Activated naive CD4-positive, alpha-beta T cell treated with anti-CD3 and anti-CD28 coated beads, Interleukin-2, amount 50 U/mL, for 24 hours (primary cell): ENCODE data around the gene CBY3.
A peak's percentile ranks its signal among the peaks of the same experiment; 100 is the strongest.
"Not testable (repeated sequence)": the region's sequence is repeated elsewhere in the genome, so short reads cannot be mapped to it uniquely, and the experiment has no call there.

Source experiments
- H3K27ac Mint-ChIP-seq: one replicate; pipeline ENCODE4 v1.8.0; 2021; ENCODE audit warnings: mild to moderate bottlenecking, mixed read lengths
- H3K27me3 Mint-ChIP-seq: one replicate; pipeline ENCODE4 v1.8.0; 2021; ENCODE audit warnings: mixed read lengths
- H3K36me3 Mint-ChIP-seq: one replicate; pipeline ENCODE4 v1.8.0; 2021; ENCODE audit warnings: mixed read lengths
- H3K4me1 Mint-ChIP-seq: one replicate; pipeline ENCODE4 v1.8.0; 2021; ENCODE audit warnings: mixed read lengths
- H3K4me3 Mint-ChIP-seq: one replicate; pipeline ENCODE4 v1.8.0; 2021; ENCODE audit warnings: mild to moderate bottlenecking, mixed read lengths
- H3K9me3 Mint-ChIP-seq: one replicate; pipeline ENCODE4 v1.8.0; 2021; ENCODE audit warnings: mixed read lengths

Gene CBY3

DNA sequence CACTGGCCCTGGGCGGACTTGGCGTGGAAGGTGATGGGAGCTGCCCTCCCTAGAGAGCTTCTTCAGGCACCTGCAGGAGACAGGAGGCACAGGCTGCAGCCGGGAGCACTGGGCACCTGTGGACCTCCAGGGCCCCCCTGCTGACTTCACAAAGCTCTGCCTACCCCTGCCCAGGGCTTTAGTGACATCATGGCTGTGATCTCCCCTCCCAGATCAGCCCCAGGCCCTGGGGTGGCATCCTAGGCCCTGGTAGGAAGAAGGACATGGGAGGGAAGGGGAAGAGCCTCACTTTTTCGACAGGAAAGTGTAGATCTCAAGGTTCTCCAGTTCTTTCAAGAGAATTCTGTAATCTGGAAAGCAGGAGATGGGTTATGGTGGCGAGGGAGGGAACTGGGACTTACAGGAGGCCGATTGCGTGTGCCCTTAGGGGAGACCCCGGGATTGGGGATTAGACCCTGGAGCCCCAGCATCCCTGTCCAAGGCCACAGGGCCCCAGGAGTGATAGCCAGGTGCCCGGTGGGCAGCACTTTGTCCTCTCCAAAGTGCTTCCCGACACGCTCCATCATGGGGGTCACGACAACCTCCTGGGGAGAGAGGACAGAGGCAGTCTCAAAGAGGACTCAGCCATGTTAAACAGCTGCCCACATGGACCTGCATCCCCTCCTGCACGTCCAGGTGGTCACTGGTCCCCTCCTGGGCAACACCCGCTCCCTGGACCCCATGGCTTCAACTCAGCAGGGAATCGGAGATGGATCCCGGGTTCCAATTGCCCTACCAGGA, 37.5 kb downstream of the CBY3 start:
- H3K4me1 Mint-ChIP-seq, H3K27me3 Mint-ChIP-seq, H3K9me3 Mint-ChIP-seq, H3K27ac Mint-ChIP-seq, H3K36me3 Mint-ChIP-seq, H3K4me3 Mint-ChIP-seq: not testable (repeated sequence)

DNA sequence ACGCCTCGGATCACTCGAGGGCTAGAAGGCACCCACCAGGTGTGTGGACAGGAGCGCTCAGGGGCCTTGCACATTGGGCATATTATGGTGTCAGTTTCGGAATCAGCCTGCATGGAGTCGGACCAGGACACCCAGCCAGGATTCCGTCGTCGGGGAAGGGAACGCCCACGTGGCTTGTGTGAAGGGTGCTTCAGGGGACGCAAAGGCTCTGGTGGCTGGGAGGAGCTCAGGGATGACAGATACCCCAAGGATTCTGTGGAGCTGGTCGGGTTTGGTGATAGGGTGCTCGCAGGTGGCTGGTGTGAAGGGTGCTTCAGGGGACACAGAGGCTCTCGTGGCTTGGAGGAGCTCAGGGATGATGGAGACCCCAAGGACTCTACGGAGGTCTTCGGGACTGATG, 38.2 kb downstream of the CBY3 start:
- not testable (repeated sequence) for H3K4me1 Mint-ChIP-seq, H3K4me3 Mint-ChIP-seq, H3K27ac Mint-ChIP-seq, H3K27me3 Mint-ChIP-seq, H3K9me3 Mint-ChIP-seq, H3K36me3 Mint-ChIP-seq

- H3K36me3 Mint-ChIP-seq, H3K9me3 Mint-ChIP-seq, H3K27ac Mint-ChIP-seq, H3K4me1 Mint-ChIP-seq, H3K27me3 Mint-ChIP-seq, H3K4me3 Mint-ChIP-seq: not testable (repeated sequence)
These were observed 39.1 kb downstream of the CBY3 start for GRCh38 chr5:179641745-179642144.

DNA sequence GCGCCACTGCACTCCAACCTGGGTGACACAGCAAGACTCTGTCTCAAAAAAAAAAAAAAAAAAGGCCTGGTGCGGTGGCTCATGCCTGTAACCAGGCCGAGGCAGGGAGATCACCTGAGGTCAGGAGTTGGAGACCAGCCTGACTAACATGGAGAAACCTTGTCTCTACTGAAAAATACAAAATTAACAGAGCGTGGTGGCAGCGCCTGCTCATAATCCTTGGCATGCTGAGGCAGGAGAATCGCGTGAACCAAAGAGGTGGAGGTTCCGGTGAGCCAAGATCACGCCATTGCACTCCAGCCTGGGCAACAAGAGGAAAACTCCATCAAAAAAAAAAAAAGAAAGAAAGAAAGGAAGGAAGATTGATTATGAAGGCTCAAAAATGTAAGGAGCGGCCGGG, 41.5 kb downstream of the CBY3 start:
- not testable (repeated sequence) for H3K27ac Mint-ChIP-seq, H3K4me1 Mint-ChIP-seq, H3K4me3 Mint-ChIP-seq, H3K9me3 Mint-ChIP-seq, H3K36me3 Mint-ChIP-seq, H3K27me3 Mint-ChIP-seq

GRCh38 chr5:179634370-179635172, 46.3 kb downstream of the CBY3 start:
- not testable (repeated sequence) for H3K4me3 Mint-ChIP-seq, H3K4me1 Mint-ChIP-seq, H3K9me3 Mint-ChIP-seq

GRCh38 chr5:179633501-179634369, 47.1 kb downstream of the CBY3 start:
- H3K27ac Mint-ChIP-seq, H3K4me1 Mint-ChIP-seq, H3K36me3 Mint-ChIP-seq, H3K27me3 Mint-ChIP-seq, H3K9me3 Mint-ChIP-seq: not testable (repeated sequence)
- peak overlapping the region; percentile 54 for H3K4me3 Mint-ChIP-seq

More at GRCh38 chr5:179634370-179635172, 46.3 kb downstream of the CBY3 start:
- not testable (repeated sequence) for H3K27me3 Mint-ChIP-seq, H3K27ac Mint-ChIP-seq, H3K36me3 Mint-ChIP-seq
